Kidney (tissue), 14 donors: Measurements from ENCODE around the gene CTSW. TPM values are rescaled to one million over a fixed set of nuclear protein-coding genes. Genes with fewer than 3 reads are reported as not detected.

Experiments used
- DNase-seq, 5 donors: peaks; one replicate each; pipeline ENCODE4 v3.0.0-alpha.2; 2013 to 2020
- FAIRE-seq: peaks from 2 replicates; lab custom pipeline; 2012; peaks lifted over from hg19 to GRCh38; lab: Jason Lieb, UNC
- H3K27ac ChIP-seq, 2 donors: one replicate each; pipeline ENCODE4 v1.7.0; 2013; ENCODE audit warnings: low read depth in 2 of 2, low read length in 2 of 2, inconsistent platforms in 1 of 2
- H3K27me3 ChIP-seq: one replicate; pipeline ENCODE4 v1.7.1; 2013; ENCODE audit warnings: low read length, inconsistent platforms; ENCODE audit not compliant: control insufficient read depth, insufficient read depth
- H3K36me3 ChIP-seq, 3 donors: one replicate each; pipeline versions ENCODE4 v1.7.0 to v1.7.1; 2013; ENCODE audit warnings: low read length in 3 of 3, control low read depth in 1 of 3, inconsistent platforms in 1 of 3; ENCODE audit not compliant: insufficient read depth in 3 of 3, control insufficient read depth in 2 of 3
- H3K4me1 ChIP-seq, 3 donors: one replicate each; pipeline versions ENCODE4 v1.7.0 to v1.7.1; 2013; ENCODE audit warnings: low read length in 3 of 3, inconsistent platforms in 1 of 3, low read depth in 1 of 3; ENCODE audit not compliant: control insufficient read depth in 2 of 3, insufficient read depth in 2 of 3
- H3K4me3 ChIP-seq, 3 donors: one replicate each; pipeline versions ENCODE4 v1.7.0 to v1.8.1; 2013; ENCODE audit warnings: low read length in 3 of 3, control low read depth in 1 of 3, inconsistent platforms in 1 of 3
- H3K9ac ChIP-seq, 3 donors: one replicate each; pipeline versions ENCODE4 v1.7.0 to v1.7.1; 2013; ENCODE audit warnings: low read length in 3 of 3, control low read depth in 1 of 3, inconsistent platforms in 1 of 3
- H3K9me3 ChIP-seq, 3 donors: one replicate each; pipeline versions ENCODE4 v1.7.0 to v1.7.1; 2013; ENCODE audit warnings: low read length in 3 of 3, control low read depth in 1 of 3, inconsistent platforms in 1 of 3; ENCODE audit not compliant: control insufficient read depth in 2 of 3, insufficient read depth in 1 of 3
- CTCF ChIP-seq: IDR thresholded peaks from 3 replicates; pipeline ENCODE4 v1.5.1; 2012; ENCODE audit warnings: mild to moderate bottlenecking, moderate library complexity, borderline replicate concordance; ENCODE audit not compliant: insufficient read depth; ENCODE audit errors: extremely low read depth
- intact Hi-C: fragments of 100-400 bp; cut with DNase I; formaldehyde crosslinking; loops from one replicate; pipeline ENCODE4 v1.11.1; 2022
- polyA plus RNA-seq: library from polyadenylated mRNA; stranded (reverse); fragments of 350-450 nt; fragmentation: Illumina TruSeq; extraction: RNeasy Lipid Tissue Mini Kit (QIAGEN cat#74804); gene quantifications from one replicate; pipeline ENCODE4 v1.2.3, GENCODE V29; 2014; ENCODE audit warnings: low read depth, low replicate concordance; ENCODE audit not compliant: insufficient read depth
- total RNA-seq: library from RNA; stranded (reverse); fragmentation: NEBNext Ultra II Directional; extraction: Animal tissue kit (Norgen Biotek cat#: 25700); gene quantifications from one replicate; pipeline ENCODE4 v1.2.1, GENCODE V29; 2021
- donor health status: control.
- donor health status: control.
- donor health status: control.
- donor health status: control.
- donor health status: control.
- donor health status: DM: yes; HTN: yes; CAD: no.
- donor health status: Normal renal cell carcinoma (clear cell type).

The CTSW gene
- total and polyA plus RNA-seq, 2 donors from 2014 or later = 1.3 to 3.9 TPM

DNA sequence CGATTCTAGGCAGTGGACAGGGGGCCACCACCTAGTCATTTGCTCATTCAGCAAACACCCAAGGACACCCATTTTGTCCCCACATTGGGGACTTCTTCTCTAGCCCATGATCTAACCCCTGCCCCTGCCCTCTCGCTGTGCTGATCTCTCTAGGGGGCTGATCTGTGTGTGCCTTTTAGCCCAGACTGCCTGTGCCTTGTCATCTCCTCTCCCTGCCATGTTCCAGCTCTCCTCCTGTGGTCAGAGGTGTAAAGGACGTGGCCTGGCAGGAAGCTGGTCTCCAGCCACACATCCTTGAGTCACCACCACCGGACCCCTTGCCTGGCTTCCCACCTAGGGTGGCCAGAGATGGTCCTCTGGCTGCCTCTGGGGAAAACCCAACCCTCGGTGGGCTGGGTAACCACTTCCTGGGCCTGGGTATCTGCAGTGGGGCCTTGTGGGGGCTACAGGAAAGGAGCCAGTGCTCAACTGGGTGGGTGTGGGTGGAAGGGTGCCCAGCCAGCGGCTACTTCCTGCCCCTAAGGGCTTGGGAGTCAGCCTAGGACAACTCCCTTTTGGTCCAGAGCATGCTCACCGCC lies 1.3 kb downstream of the CTSW start:
- intact Hi-C loops = loop anchor here (10.0 kb wide), 1 partner anchor 104 kb away; no protein-coding TSS in a partner anchor
- no peak overlapping the region for H3K27ac ChIP-seq
- no peaks in the 10 kb centered on the region for H3K27me3 ChIP-seq

GRCh38 chr11:65882120-65883057 lies 2.8 kb downstream of the CTSW start:
- FAIRE-seq (no peak), DNase-seq (peak in 2 of 5 donors; percentile 42 to 64)
- H3K4me1 ChIP-seq = peaks cover 0 to 6% (median 5%) of the 10 kb centered on the region in 3 donors
- intact Hi-C loops = loop anchor here (10.0 kb wide), 1 partner anchor 102 kb away; no protein-coding TSS in a partner anchor
- no peak overlapping the region for H3K27ac ChIP-seq
- H3K9me3 ChIP-seq = no peaks in the 10 kb centered on the region
- H3K36me3 ChIP-seq = peaks cover 4 to 12% (median 5%) of the 10 kb centered on the region in 3 donors
- H3K27me3 ChIP-seq = no peaks in the 10 kb centered on the region
- no peak for TF ChIP-seq CTCF
- no peak overlapping the region for H3K9ac ChIP-seq
- no peak overlapping the region for H3K4me3 ChIP-seq

More for the DNA sequence above, 1.3 kb downstream of the CTSW start:
- FAIRE-seq (no peak), DNase-seq (no peak)
- Histone ChIP-seq H3K36me3 (peaks cover 4 to 12% (median 5%) of the 10 kb centered on the region in 3 donors), H3K4me1 (peaks cover 0 to 4% (median 0%) of the 10 kb centered on the region in 3 donors), H3K9me3 (no peaks in the 10 kb centered on the region), H3K9ac (no peak overlapping the region), H3K4me3 (no peak overlapping the region)
- TF ChIP-seq CTCF = no peak

GRCh38 chr11:65883058-65883761 lies 3.6 kb downstream of the CTSW start:
- H3K36me3 ChIP-seq = peaks cover 4 to 12% (median 5%) of the 10 kb centered on the region in 3 donors
- FAIRE-seq (no peak), DNase-seq (peak in 2 of 5 donors; percentile 47 to 49)

More at GRCh38 chr11:65883058-65883761, 3.6 kb downstream of the CTSW start:
- Histone ChIP-seq H3K4me1 (peaks cover 0 to 10% (median 8%) of the 10 kb centered on the region in 3 donors), H3K4me3 (no peak overlapping the region), H3K9me3 (no peaks in the 10 kb centered on the region), H3K27me3 (no peaks in the 10 kb centered on the region), H3K9ac (no peak overlapping the region), H3K27ac (no peak overlapping the region)
- intact Hi-C loops = loop anchor here (10.0 kb wide), 1 partner anchor 102 kb away; no protein-coding TSS in a partner anchor
- no peak for TF ChIP-seq CTCF
